22Rv1 (cell line): ENCODE measurements around the gene CHST1.

ENCODE experiments used
- CTCF ChIP-seq: fragments of 450-650 bp; IDR thresholded peaks from 2 replicates; pipeline ENCODE4 v1.5.1; 2017; ENCODE audit warnings: mild to moderate bottlenecking
- ZFX ChIP-seq: fragments of 450-650 bp; IDR thresholded peaks from 2 replicates; pipeline ENCODE4 v1.6.1; 2017; ENCODE audit warnings: antibody characterized with exemption, borderline replicate concordance

GRCh38 chr11:45654231-45655011, 11.0 kb downstream of the CHST1 start:
- TF ChIP-seq CTCF (no peak), ZFX (no peak)
